Neuronal stem cell (in vitro differentiated cells): ENCODE data around the gene FAF1.

ENCODE experiments used
- DNase-seq: peaks from one replicate; pipeline ENCODE4 v3.0.0-alpha.2; 2013; ENCODE audit warnings: low spot score
- H2AFZ ChIP-seq: one replicate; pipeline ENCODE4 v1.6.1; 2013; ENCODE audit warnings: mild to moderate bottlenecking, low read length, inconsistent platforms
- H2AK5ac ChIP-seq: 2 replicates; pipeline ENCODE4 v1.6.1; 2013; ENCODE audit warnings: low read depth, mild to moderate bottlenecking, inconsistent platforms, low read length, moderate library complexity, mixed read lengths
- H2BK120ac ChIP-seq: 2 replicates; pipeline ENCODE4 v1.6.1; 2013; ENCODE audit warnings: low read depth, mild to moderate bottlenecking, inconsistent platforms, low read length, moderate library complexity, mixed read lengths
- H2BK12ac ChIP-seq: one replicate; pipeline ENCODE4 v1.6.1; 2013; ENCODE audit warnings: low read length, inconsistent platforms
- H2BK15ac ChIP-seq: 2 replicates; pipeline ENCODE4 v1.6.1; 2013; ENCODE audit warnings: mild to moderate bottlenecking, low read length, inconsistent platforms, mixed read lengths
- H2BK5ac ChIP-seq: one replicate; pipeline ENCODE4 v1.6.1; 2013; ENCODE audit warnings: inconsistent platforms, mild to moderate bottlenecking, low read length, moderate library complexity
- H3K14ac ChIP-seq: one replicate; pipeline ENCODE4 v1.6.1; 2013; ENCODE audit warnings: low read length, inconsistent platforms
- H3K18ac ChIP-seq: 2 replicates; pipeline ENCODE4 v1.6.1; 2013; ENCODE audit warnings: low read length, inconsistent platforms
- H3K23ac ChIP-seq: 2 replicates; pipeline ENCODE4 v1.6.1; 2013; ENCODE audit warnings: low read depth, mild to moderate bottlenecking, mixed read lengths, low read length, inconsistent platforms; ENCODE audit not compliant: poor library complexity
- H3K27ac ChIP-seq: replicated peaks from 3 replicates; pipeline ENCODE4 v1.5.1; 2013; ENCODE audit warnings: low read length, inconsistent platforms
- H3K27me3 ChIP-seq, 3 experiments: 2 replicates each; pipeline ENCODE4 v1.6.1; 2013; ENCODE audit warnings: low read length in 3 of 3, mild to moderate bottlenecking in 2 of 3, inconsistent platforms in 1 of 3, low read depth in 1 of 3, mixed read lengths in 1 of 3, moderate library complexity in 1 of 3; ENCODE audit not compliant: control insufficient read depth in 3 of 3, insufficient read depth in 3 of 3
- H3K36me3 ChIP-seq, 2 donors: replicated peaks in 1 of 2; 2 replicates each; pipeline ENCODE4 v1.6.1; 2013; ENCODE audit warnings: low read length in 2 of 2; ENCODE audit not compliant: control insufficient read depth in 2 of 2, insufficient read depth in 2 of 2
- H3K4ac ChIP-seq: 2 replicates; pipeline ENCODE4 v1.6.1; 2013; ENCODE audit warnings: inconsistent platforms, mild to moderate bottlenecking, low read length, moderate library complexity
- H3K4me1 ChIP-seq, 2 donors: 1 replicate in 1 of 2; 2 replicates in 1 of 2; pipeline ENCODE4 v1.6.1; 2013; ENCODE audit warnings: low read length in 2 of 2, low read depth in 1 of 2; ENCODE audit not compliant: control insufficient read depth in 2 of 2, insufficient read depth in 1 of 2
- H3K4me2 ChIP-seq: one replicate; pipeline ENCODE4 v1.6.1; 2013; ENCODE audit warnings: mild to moderate bottlenecking, low read length, inconsistent platforms; ENCODE audit not compliant: insufficient read depth, poor library complexity, severe bottlenecking
- H3K4me3 ChIP-seq, 2 donors: 2 replicates each; pipeline ENCODE4 v1.5.1; 2013; ENCODE audit warnings: low read length in 2 of 2, mild to moderate bottlenecking in 2 of 2, inconsistent platforms in 1 of 2, moderate library complexity in 1 of 2
- H3K79me1 ChIP-seq: one replicate; pipeline ENCODE4 v1.6.1; 2013; ENCODE audit warnings: low read depth, mild to moderate bottlenecking, inconsistent platforms, low read length, moderate library complexity
- H3K9ac ChIP-seq: one replicate; pipeline ENCODE4 v1.6.1; 2013; ENCODE audit warnings: mild to moderate bottlenecking, low read depth, low read length, inconsistent platforms; ENCODE audit not compliant: poor library complexity
- H3K9me3 ChIP-seq, 2 donors: replicated peaks in 1 of 2; 2 replicates each; pipeline versions ENCODE3 to v1.6.1; 2013; ENCODE audit warnings: low read length in 2 of 2, mild to moderate bottlenecking in 2 of 2, inconsistent platforms in 1 of 2, low read depth in 1 of 2, mixed read lengths in 1 of 2, moderate library complexity in 1 of 2; ENCODE audit not compliant: control insufficient read depth in 2 of 2, insufficient read depth in 1 of 2
- H4K8ac ChIP-seq: one replicate; pipeline ENCODE4 v1.6.1; 2013; ENCODE audit warnings: low read depth, mild to moderate bottlenecking, inconsistent platforms, low read length, moderate library complexity
- H4K91ac ChIP-seq: one replicate; pipeline ENCODE4 v1.6.1; 2013; ENCODE audit warnings: low read length, low read depth, mild to moderate bottlenecking, inconsistent platforms; ENCODE audit not compliant: poor library complexity
- WGBS, 2 donors: extraction: QIAGEN DNeasy Blood & Tissue Kit; methylation state at CpG; one replicate each; pipeline ENCODE4 v1.1.7; 2013; ENCODE audit warnings: missing lambda C conversion rate in 2 of 2, mixed read lengths in 1 of 2; ENCODE audit not compliant: insufficient read length in 2 of 2, insufficient replicate concordance in 1 of 2; ENCODE audit errors: extremely low coverage in 2 of 2; 5-methylcytosine and 5-hydroxymethylcytosine counted together

Gene FAF1

DNA sequence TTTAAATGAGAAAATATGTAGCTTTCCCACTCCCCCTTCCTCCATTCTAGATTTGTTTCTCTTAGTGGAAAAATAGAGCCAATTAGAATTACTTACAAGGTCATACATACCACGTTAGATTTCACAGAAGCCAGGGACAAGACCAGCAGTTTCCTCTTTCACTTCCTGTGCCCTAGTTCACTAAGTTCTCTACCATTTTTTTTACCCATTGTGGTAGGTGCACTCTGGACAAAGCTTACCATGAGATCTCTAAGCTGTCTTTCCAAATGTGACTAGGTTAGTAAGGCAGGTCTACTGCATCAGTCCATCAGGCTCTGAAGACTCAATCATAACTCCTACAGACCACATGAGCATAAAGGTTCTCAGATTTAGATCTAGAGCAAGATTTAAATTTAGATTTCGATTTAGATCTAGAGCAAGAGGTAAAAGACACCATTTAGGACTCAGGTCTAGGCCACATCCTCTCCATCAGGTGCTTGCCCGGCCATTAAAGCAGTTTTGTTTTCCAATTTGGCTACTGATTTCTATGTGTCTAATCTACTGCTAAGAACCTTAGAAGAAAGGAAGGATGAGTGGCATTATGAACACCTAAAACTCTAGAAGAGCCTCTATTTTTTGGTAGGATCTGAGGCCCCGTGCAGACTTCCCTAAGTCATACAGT lies 235.3 kb downstream of the FAF1 start:
- no peak for DNase-seq
- Histone ChIP-seq H3K27me3 (no peaks in the 10 kb centered on the region), H4K91ac (no peak overlapping the region), H3K4me2 (no peak overlapping the region), H3K9ac (no peak overlapping the region), H3K79me1 (no peaks in the 10 kb centered on the region), H2BK120ac (no peak overlapping the region), H3K4me3 (no peak overlapping the region), H2AFZ (no peak overlapping the region), H3K27ac (no peak overlapping the region), H2BK12ac (no peak overlapping the region), H3K14ac (no peak overlapping the region), H2AK5ac (no peak overlapping the region), H3K4ac (no peak overlapping the region), H3K23ac (no peak overlapping the region), H2BK5ac (no peak overlapping the region), H3K9me3 (no peaks in the 10 kb centered on the region), H2BK15ac (no peak overlapping the region), H3K18ac (no peak overlapping the region), H3K36me3 (no peaks in the 10 kb centered on the region), H3K4me1 (no peaks in the 10 kb centered on the region), H4K8ac (no peak overlapping the region)
- no CpG with 5 or more reads among the region's 4 CpGs for WGBS, 2 donors

DNA sequence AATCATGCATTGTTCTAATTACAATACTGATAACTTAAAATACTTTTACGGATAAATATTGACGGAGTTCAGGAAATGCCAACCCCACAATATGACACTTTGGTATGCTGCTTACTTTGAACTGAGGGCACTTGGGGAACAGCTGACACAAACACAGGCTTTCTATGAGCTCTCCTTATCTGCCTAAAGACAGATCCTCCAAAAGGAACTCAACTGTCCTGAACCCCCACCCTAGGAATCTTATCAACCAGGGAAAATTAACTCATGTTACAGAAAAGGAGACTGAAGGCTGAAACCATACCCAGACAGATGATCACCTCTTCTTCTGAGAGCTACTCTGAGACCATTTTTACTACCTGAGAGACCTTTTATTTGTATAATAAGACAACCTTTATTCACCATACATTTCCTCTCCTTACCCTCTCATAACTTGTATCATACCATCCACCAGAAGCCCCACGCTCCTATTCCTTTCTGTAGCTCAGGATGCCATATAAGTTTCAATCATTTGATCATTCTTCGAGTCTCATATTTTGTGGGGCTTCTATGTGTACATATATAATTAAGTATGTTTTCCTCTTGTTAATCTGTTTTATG lies 239.5 kb downstream of the FAF1 start:
- no CpG with 5 or more reads among the region's 4 CpGs for WGBS, 2 donors
- DNase-seq = no peak

DNA sequence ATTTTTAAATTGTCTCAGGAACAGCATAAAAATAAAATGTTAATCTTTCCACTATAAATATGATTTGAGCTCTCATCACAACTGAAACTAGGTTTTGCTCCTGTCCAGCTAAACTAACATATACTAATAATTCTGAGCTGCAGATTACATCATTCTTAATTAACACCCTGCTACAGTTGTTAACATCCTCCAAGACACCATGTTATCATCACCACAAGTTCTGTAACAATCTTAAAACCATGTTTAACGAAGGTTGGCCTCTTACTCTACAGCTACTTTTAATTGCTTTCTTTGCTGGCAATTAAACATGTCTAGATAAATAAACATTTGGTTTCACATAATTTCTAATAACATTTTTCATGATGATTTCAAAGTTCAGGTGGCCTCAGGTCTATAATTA lies 240.9 kb downstream of the FAF1 start:
- Histone ChIP-seq H3K4me2 (no peak overlapping the region), H3K14ac (no peak overlapping the region), H3K4ac (no peak overlapping the region), H2BK15ac (no peak overlapping the region), H3K79me1 (no peaks in the 10 kb centered on the region), H2AFZ (no peak overlapping the region), H3K9ac (no peak overlapping the region), H3K36me3 (no peaks in the 10 kb centered on the region), H3K27me3 (no peaks in the 10 kb centered on the region), H3K23ac (no peak overlapping the region), H3K9me3 (no peaks in the 10 kb centered on the region), H3K4me1 (no peaks in the 10 kb centered on the region), H3K18ac (no peak overlapping the region), H4K91ac (no peak overlapping the region), H2BK120ac (no peak overlapping the region), H2AK5ac (no peak overlapping the region), H4K8ac (no peak overlapping the region), H3K4me3 (no peak overlapping the region), H3K27ac (no peak overlapping the region), H2BK12ac (no peak overlapping the region), H2BK5ac (no peak overlapping the region)
- DNase-seq = no peak
- WGBS, 2 donors = no CpG with 5 or more reads among the region's 1 CpG

More for the DNA sequence above, 239.5 kb downstream of the FAF1 start:
- H3K9me3 ChIP-seq = no peaks in the 10 kb centered on the region
- H3K4ac ChIP-seq = no peak overlapping the region
- no peak overlapping the region for H3K4me2 ChIP-seq
- no peak overlapping the region for H3K14ac ChIP-seq
- H3K36me3 ChIP-seq = no peaks in the 10 kb centered on the region
- no peak overlapping the region for H3K23ac ChIP-seq
- H2BK12ac ChIP-seq = no peak overlapping the region
- H4K91ac ChIP-seq = no peak overlapping the region
- no peak overlapping the region for H2AFZ ChIP-seq
- H2BK120ac ChIP-seq = no peak overlapping the region
- H3K79me1 ChIP-seq = no peaks in the 10 kb centered on the region
- no peak overlapping the region for H2BK15ac ChIP-seq
- H2AK5ac ChIP-seq = no peak overlapping the region
- H3K18ac ChIP-seq = no peak overlapping the region
- H3K27me3 ChIP-seq = no peaks in the 10 kb centered on the region
- no peak overlapping the region for H2BK5ac ChIP-seq
- no peaks in the 10 kb centered on the region for H3K4me1 ChIP-seq
- no peak overlapping the region for H3K9ac ChIP-seq
- no peak overlapping the region for H3K27ac ChIP-seq
- no peak overlapping the region for H4K8ac ChIP-seq
- no peak overlapping the region for H3K4me3 ChIP-seq

DNA sequence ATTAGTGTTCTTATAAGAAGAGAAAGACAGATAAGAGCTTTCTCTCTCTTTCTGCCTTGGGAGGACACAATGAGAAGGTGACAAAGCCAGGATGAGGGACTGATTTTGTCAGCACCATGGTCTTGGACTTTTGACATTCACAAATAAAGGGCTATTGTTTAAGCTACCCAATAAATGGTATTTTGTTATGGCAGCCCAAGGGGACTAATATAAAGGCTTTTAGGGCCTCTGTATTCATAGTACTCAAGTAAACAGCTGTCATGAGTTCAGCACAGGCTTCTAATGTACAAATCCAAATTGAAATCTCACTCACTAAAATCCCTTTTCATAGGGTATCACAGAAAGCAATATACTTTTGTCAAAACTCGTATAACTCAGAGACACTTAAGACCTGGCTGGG lies 242.7 kb downstream of the FAF1 start:
- Histone ChIP-seq H3K36me3 (no peaks in the 10 kb centered on the region), H3K14ac (no peak overlapping the region), H3K18ac (no peak overlapping the region), H3K23ac (no peak overlapping the region), H2BK120ac (no peak overlapping the region), H3K9ac (no peak overlapping the region), H3K27me3 (no peaks in the 10 kb centered on the region), H3K79me1 (no peaks in the 10 kb centered on the region), H4K91ac (no peak overlapping the region), H2BK12ac (no peak overlapping the region), H2BK15ac (no peak overlapping the region), H2AFZ (no peak overlapping the region), H3K4me2 (no peak overlapping the region), H3K4me3 (no peak overlapping the region), H3K4ac (no peak overlapping the region), H3K4me1 (no peaks in the 10 kb centered on the region), H2BK5ac (no peak overlapping the region), H4K8ac (no peak overlapping the region), H3K27ac (no peak overlapping the region), H2AK5ac (no peak overlapping the region), H3K9me3 (no peaks in the 10 kb centered on the region)
- no CpG with 5 or more reads among the region's 1 CpG for WGBS, 2 donors
- DNase-seq = no peak
